ENCODE data around the gene DOCK4.
A peak's percentile ranks its signal among the peaks of the same experiment; 100 is the strongest.

DOCK4 gene

DNA sequence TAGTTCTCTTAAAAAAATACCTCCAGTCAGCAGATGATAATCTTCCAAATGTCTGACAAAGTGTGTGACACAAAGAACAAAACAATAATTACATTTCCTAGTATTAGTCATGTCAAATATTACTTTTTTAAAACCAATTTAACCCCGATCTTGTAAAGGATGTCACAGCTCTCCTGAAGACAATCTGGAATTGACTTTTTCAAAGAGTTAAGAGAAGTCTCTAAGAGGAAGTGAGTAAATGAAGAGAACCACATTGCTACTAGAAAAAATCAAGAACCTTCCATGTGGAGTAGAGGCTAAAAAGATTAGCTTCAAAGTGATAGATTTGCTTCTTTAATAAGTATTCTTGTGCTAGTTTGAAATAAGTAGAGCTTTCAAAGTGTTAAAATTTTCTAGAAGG is 425.7 kb downstream of the DOCK4 start:
- no peak for DNase-seq (ENCODE audit: low read depth in 1 of 2, low spot score in 1 of 2)

- no peak for DNase-seq (ENCODE audit: low read depth in 1 of 2, low spot score in 1 of 2)
Measured at GRCh38 chr7:111775206-111775605, 431.0 kb downstream of the DOCK4 start.

- DNase-seq (ENCODE audit: low read depth in 1 of 2, low spot score in 1 of 2) = no peak
Measured at GRCh38 chr7:111772716-111773115, 433.5 kb downstream of the DOCK4 start.

DNA sequence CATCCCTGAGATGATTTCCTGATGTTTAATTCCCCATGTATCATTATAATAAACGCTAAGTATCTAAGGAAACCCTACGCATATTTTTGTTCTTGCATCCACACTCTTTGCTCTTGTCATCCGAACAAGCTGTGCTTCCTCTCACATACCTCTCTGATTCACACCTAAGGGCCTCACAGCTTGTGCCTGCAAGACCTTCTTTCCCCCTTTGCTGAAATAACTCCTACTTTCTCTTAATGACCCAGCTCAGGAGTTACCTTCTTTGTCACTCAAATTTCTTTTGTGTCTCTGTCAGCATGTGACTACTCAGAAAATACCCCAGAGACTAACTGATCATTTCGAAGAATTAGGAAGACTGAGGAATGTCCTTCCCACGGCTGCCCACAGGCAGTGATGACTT is 434.6 kb downstream of the DOCK4 start:
- DNase-seq (ENCODE audit: low read depth in 1 of 2, low spot score in 1 of 2) = no peak

DNA sequence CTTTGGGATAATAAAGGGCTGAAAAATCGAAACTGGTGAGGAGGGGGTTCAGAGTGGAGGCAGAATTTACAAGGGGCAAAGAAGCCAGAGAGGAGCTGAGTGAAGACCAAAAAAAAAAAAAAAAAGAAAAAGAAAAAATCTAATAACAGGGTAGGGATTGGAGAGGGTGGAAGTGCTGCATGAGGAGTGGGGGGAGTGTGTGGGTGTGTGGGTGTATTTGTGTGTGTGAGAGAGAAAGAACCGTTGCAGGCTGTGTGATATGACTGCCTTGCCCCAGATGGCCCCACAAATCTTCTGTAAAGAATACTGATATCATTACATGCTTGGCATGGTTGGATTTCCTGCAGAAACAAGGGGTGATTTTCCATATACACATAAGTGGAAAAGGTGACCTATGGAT is 436.1 kb downstream of the DOCK4 start:
- DNase-seq (ENCODE audit: low read depth in 1 of 2, low spot score in 1 of 2) = no peak

GRCh38 chr7:111765751-111766643 is 440.2 kb downstream of the DOCK4 start:
- no peak for DNase-seq (ENCODE audit: low read depth in 1 of 2, low spot score in 1 of 2)

GRCh38 chr7:111763221-111763801 is 442.9 kb downstream of the DOCK4 start:
- no peak for DNase-seq (ENCODE audit: low read depth in 1 of 2, low spot score in 1 of 2)

DNA sequence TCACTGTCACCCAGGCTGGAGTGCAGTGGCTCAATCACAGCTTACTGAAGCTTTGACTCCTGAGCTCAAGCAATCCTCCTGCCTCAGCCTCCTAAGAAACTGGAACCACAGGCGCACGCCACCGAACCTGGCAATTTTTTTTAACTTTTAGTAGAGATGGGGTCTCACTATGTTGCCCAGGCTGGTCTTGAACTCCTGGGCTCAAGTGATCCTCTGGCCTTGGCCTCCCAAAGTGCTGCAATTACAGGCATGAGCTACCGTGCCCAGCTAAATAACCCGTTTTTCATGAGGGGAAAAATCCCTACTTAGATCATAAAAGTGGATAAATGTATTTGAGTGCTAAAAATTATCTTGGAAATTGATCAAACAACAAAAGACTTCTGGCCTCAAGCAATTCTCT is 443.4 kb downstream of the DOCK4 start:
- DNase-seq (ENCODE audit: low read depth in 1 of 2, low spot score in 1 of 2) = no peak

GRCh38 chr7:111762211-111762610 is 444.0 kb downstream of the DOCK4 start:
- no peak for DNase-seq (ENCODE audit: low read depth in 1 of 2, low spot score in 1 of 2)

DNA sequence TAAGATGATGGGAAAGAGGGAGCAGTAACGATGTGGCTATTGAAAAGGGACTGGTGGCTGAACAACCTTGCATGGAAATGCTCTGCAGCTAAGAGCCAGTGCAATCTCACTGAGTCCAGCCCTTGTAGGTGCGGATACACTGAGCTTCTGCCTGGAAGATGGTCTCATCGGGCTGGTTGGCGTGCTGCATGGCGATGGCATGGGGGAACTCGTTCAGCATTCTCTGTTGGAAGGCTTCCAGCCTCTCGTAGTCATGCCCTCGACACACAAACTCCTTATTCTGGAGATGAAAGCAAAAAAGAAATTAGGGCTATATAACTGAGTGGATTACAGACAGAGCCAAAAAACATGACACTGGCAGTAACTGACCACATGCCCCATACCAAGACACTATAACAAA is 446.2 kb downstream of the DOCK4 start:
- no peak for DNase-seq (ENCODE audit: low read depth in 1 of 2, low spot score in 1 of 2)

DNA sequence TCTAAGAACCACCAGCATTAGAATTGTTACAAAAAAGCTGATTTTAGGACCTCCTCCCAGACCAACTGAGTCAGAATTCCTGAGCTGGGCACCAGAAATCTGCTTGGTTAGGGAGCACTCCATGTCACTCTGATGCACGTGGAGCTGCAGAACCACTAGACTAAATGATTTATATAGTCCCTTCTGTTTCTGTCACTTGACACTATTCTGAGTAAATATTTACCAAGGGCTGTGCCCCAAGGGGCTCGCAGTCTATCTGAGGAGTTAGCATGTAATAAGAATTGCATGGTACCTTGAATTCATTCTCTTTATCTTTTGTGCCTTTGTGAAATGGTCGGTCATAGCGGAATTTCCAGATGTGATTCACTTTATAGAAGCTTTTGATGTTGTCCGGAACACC is 447.9 kb downstream of the DOCK4 start:
- no peak for DNase-seq (ENCODE audit: low read depth in 1 of 2, low spot score in 1 of 2)

- DNase-seq (ENCODE audit: low read depth in 1 of 2, low spot score in 1 of 2) = no peak
Measured at GRCh38 chr7:111756687-111757178, 449.5 kb downstream of the DOCK4 start.

GRCh38 chr7:111755383-111755782 is 450.8 kb downstream of the DOCK4 start:
- no peak for DNase-seq (ENCODE audit: low read depth in 1 of 2, low spot score in 1 of 2)

DNA sequence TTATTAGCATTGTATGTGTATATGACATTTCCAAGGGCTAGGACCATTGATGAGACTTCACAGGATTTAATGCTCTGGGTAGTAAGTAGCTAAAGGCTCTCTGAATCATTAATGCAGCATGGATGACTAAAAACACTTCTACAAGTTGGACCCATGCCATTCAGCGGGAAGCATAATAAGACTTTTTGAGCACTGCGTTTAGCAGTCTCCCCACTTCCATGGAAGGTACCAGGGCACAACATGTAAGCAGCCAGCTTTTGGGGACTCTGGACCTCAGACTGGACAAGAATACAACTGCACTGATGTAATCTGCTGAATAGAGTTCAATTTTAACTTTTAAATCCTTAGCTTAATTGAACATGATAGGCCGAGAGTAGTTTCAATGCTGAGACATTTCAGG is 452.2 kb downstream of the DOCK4 start:
- DNase-seq (ENCODE audit: low read depth in 1 of 2, low spot score in 1 of 2) = no peak

DNA sequence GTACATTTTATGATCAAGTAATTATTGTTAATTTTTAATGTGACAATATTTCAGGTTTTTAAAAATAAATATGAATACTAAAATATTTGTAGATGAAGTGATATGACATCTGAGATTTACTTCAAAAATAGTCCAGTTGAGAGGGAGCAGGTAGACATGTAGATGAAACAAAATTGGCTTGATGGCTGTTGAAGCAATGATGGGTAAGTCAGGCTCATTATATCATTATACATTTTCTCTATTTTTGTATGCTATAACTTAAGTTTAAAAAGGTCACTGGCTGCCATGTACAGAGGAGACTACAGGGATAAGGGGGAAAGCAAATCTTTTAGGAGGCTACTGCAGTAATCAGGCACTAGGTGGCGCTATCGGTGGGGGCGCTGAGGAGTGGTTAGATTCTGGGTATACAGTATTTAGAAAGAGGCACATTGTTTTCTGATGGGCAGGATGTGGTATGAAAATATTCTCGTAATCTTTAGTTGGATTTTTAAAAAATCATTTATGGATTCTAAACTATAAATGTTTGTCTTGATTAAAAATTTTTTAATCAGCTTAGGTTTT is 454.1 kb downstream of the DOCK4 start:
- DNase-seq (ENCODE audit: low read depth in 1 of 2, low spot score in 1 of 2) = peak in 1 of 2 donors; percentile 55

- no peak for DNase-seq (ENCODE audit: low read depth in 1 of 2, low spot score in 1 of 2)
Measured at GRCh38 chr7:111750878-111751277, 455.3 kb downstream of the DOCK4 start.

- no peak for DNase-seq (ENCODE audit: low read depth in 1 of 2, low spot score in 1 of 2)
Measured at GRCh38 chr7:111750228-111750627, 456.0 kb downstream of the DOCK4 start.

GRCh38 chr7:111749625-111750024 is 456.6 kb downstream of the DOCK4 start:
- no peak for DNase-seq (ENCODE audit: low read depth in 1 of 2, low spot score in 1 of 2)

DNA sequence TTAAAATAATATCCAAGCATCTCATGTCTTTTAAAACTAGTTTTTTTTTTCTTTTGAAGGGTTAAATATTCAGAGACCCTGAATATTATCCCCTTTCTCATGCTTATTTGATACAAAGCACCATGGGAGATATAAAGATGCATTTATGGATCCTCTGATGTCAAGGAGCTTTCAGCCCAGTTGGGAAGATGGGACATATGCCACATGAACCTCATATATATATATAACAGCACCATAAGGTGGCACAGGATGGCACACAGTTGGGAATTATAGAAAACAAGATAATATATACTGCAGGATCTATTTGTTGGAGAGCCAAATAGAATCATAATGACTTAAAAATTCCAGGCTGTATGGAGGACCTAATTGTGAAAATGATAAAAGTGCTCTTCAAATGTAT is 458.5 kb downstream of the DOCK4 start:
- no peak for DNase-seq (ENCODE audit: low read depth in 1 of 2, low spot score in 1 of 2)

DNA sequence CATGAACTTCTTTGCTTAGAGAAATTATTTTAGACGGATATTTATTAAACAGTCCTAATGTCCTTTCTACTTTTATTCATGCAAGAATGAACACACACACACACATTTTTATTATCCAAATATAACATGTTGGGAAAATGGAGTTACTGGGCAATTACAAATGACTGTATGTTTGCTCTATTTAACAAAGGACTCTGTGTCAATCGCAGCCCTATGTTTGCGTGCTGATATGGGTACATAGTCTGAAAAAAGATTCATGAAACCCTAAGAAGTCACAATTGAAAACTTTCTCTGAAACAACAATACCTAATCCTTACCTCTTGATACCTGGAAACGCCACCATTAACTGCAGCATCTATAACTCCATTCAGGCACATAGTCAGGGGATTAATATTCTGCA is 459.2 kb downstream of the DOCK4 start:
- DNase-seq (ENCODE audit: low read depth in 1 of 2, low spot score in 1 of 2) = no peak

DNA sequence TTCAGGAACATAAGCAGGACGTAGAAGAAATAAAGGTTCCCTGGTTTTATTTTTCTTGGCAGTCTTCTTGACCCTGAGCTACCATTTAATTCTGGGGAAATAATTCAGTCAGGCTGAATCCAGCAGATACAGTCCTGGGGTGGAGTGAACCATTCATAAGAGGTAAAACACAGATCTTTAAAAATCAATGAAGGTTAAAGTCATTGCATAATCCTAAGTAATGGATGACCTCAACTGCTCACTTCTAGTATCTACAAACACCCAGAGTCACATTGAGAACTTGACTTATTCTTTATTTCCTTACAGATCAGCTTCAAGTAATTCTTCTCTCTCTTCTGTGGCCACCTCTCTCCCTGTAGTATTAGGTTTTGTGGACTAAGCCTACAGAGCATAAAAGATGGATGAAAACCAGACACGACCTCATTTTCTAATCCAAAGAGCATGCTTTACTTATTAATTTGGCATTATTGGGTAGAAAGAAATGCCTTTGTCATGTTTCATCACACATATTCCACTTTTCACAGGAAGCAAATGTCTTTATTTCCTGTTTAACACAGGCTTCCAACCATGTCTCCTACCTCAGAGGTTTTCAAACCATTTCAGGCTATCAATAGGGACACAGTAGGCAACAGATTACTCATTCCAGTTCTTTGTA is 461.6 kb downstream of the DOCK4 start:
- no peak for DNase-seq (ENCODE audit: low read depth in 1 of 2, low spot score in 1 of 2)
